NCI-H774 (cell line): ENCODE data around the gene USP6NL.
A peak's percentile ranks its signal among the peaks of the same experiment; 100 is the strongest.

Experiments used
- DNase-seq: peaks from one replicate; lab custom pipeline; 2025; lab: John Stamatoyannopoulos, UW

Gene USP6NL

DNA sequence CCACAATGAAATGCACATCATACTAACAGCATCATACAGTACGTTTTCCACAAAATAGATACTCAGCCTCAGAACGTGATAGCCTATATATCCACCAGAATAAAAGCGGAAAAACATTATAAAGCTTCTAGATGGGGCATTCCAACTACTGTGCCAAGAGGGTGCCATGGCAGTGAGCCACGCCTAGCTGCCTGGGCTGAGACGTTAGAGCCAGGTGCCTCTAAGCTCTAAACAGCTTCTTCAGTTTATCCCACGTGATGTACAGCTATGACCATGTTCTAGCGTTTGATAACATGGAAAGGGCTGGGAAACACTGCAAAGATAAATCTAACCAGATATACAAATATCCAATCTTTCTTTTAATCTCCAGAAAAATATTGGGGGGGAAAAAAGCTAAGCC is 17.8 kb downstream of the USP6NL start:
- DNase-seq: no peak

DNA sequence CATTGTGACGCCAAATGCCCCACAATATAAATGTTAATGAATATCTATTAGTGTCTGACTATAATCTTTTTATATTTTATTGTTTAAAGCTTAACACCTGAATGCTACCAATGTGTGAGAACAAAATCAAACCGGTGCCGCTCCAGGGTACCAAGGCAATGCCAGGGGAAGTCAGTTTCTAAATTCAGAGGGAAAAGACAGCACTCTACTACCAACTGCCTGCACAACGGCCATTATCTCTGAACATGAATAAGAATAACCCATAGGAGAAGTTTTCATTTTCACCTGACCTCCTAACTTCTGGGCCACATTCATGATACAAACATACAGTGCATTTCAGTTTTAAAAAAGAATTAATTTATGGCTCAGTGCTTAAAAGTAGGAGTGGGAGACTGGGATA is 21.7 kb downstream of the USP6NL start:
- DNase-seq: no peak

DNA sequence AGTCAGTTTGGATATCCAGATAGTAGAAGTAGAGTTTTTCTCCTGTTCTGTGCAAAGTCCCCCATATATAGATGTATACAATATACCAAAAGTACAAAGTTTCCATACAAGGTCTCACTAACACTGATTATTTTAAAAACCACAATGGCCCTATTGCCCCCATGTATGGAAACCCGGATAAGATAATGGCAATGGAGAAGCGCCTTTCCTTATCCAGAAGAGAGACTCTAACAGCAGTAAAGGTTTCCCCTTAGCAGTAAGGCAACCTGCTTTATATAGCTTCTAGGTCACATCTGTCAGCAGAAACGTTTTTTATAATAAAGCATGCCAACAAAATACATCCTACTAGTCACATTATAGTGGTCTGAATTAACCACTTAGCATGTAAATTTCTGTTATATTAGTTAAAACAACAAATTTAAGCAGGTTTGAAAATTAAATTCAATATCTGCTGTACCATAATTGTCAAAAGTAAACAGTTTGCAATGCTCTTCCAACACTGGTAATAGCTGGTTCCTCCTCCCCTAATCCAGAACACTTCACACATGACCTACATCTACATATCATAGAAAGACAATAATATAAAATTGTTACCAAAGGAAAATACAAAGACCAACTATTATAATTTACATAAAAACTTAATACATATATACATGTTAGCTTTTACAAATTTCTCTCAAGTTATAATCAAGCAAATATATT is 22.4 kb downstream of the USP6NL start:
- DNase-seq: no peak

DNA sequence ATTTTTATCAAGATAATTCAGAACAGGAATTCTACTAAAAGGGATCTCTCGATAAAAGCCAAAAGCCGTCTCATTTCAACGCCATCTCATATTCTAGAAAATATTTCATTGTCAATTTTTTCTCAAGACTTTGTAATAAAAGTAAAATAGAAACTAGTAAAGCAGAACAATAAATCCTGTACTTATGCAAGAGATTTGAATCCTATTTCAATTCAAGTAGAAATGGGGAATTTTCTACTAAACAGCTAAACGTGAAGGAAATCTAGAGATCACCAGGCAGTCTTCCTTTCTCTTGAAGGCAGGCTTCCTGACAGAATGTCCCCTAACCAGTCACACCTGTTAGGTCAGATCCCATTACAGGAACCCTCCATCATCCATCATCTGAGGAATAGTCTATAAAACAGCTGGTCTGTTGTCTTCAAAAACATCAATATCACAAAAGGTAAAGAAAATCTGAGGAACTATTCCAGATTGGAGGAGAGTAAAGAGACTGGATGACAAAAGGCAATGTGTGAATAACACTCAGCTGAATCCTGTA is 23.7 kb downstream of the USP6NL start:
- no peak for DNase-seq

DNA sequence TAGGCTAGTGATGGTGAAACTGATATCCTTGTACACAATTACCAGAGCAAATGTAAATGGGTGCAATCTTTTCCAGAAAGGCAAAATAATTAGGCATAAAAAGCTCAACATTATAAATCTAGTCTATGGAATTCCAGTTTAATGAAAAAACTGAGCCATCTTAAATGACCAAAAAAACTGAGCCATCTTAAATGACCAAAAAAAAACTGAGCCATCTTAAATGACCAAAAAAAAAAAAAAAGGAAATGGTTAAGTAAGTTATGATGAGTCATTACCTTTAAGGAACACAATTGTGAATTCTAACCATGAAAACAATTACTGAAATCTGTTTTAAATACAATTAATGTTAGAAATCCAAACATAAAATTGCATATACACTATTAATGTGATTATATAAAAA is 25.3 kb downstream of the USP6NL start:
- DNase-seq: no peak

DNA sequence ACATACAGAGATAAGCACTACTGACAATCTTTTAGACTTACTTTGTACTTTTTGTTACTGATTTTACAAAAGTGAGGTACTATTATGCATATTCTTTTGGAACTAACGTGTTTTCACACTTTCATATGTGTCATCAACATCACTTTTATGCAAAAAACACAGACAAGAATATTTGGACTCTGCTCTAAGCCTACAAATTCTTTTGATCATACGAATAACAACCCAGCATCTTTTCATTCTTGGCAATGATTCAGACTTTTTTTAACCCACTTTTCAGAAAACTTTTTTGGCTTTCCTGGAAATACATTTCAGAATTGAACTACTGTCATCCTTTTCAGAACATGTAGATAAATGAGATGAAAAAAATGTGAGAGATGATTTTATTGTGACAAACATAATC is 30.2 kb downstream of the USP6NL start:
- DNase-seq: no peak

DNA sequence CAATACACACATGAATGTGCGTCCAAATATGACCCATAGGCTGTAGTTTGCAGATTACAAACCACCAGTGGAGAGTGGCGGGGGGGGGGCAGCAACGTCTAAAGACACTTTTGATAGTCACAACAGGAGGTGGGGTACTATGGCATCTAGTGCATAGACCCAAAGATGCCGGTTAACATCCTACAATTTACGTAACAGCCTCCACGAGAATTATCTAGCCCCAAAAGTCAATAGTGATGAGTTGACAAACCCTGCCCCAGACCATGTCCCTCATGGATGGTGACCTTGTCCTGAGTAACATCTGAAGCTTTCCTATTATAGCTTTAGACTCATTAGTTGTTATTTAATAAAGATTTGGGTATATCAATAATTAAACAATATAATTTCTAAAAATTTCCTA is 31.6 kb downstream of the USP6NL start:
- no peak for DNase-seq

DNA sequence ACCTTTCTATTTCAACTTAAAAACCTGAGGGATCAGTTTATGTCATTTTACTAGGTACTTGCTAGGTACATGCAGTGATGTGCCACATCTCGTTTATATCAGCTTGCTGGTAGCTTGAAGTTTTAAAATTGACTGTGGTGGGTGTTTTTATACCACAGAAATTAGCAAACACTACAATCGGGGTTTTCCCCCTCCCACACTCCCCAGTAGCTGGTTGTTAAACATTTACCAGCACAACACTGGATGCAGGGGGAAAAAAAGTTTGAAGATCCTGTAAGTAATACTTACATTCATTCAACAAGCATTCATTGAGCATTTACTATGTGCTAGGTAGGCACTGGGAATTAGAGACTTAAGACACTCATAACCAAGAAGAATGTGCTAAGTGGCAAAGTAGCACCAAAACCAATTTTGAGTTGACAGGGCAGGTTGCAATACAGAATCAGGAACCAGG is 32.6 kb downstream of the USP6NL start:
- no peak for DNase-seq

DNA sequence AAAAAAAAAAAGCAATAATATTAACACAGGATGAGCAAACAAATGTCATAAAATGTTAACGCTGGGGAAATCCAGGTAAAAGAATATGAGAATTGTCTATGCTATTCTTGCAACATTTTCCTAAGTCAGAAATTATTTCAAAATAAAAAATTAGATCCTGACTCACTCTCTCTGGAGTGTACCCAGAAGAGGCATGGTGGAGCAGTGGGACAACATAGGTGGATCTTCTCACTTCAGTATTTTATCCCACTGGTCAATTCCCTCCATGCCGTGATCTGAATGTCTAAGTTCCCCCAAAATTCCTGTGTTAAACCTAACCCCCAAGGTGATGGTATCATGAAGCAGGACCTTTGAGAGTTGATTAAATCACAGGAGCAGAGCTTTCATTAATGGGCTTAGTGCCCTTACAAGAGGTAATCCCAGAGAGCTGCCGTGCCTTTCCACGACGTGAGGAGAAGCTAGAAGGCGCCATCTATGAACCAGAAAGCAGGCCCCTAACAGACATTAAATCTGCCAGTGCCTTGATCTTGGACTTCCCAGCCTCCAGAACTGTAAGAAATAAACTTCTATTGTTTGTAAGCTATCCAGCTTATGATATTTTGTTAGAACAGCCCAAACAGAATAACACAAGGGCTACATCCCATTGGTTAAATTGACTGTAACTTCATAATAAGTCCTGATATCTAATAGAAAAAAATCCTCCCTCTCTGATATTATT is 35.2 kb downstream of the USP6NL start:
- no peak for DNase-seq

DNA sequence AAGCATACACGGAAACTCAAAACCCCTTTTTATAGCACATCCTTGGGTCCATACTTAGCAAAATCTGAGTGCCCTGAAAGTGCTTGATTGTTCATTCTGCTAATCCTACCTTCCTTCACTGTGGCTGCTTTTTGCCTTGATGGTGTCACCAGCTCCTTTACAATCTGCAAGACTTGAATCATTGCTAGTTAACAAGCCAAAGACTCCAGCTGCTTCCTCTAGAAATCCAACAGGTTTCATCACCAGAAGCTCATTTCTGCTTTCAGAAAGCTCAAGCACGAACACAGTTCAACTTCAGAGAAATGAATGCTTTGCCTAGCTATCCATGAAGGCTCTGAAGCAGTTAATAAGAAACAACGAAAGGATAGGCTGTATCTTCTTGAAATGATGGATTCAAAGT is 38.0 kb downstream of the USP6NL start:
- no peak for DNase-seq

DNA sequence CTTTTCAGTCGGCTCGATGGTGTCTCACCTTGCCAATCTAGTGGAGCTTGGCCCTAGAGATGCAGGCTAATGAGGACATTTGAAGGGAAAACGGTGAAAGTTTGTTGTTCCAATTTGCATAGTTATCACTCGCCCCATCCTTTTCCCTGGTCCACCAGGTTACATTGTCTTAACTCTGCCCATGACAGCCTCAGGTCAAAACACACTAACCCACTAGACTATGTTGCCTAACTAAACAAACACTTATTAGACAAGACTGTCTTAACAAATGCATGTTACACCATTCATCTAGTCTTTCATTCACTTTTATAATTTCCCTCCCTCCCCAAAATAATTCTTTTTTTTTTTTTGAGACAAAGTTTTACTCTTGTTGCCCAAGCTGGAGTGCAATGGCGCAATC is 40.7 kb downstream of the USP6NL start:
- no peak for DNase-seq

DNA sequence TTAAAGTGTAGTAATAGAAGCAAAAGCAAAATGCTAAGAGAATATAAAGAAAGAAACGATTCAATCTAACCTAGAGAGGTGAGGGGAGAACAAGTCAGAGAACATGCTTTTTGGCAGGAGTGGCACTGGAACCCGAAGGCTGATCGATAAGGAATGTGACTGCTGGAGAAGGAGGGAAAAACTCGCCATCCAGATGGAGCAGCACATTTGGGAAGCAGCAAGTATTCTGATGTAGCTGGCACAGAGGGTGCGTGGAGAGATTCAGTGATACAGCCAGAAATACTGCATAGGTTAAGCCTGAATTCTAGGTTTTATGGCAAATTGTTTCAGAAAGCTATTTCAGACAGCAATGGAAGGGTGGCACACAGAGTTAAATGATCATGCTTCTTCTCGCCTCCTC is 42.0 kb downstream of the USP6NL start:
- no peak for DNase-seq

DNA sequence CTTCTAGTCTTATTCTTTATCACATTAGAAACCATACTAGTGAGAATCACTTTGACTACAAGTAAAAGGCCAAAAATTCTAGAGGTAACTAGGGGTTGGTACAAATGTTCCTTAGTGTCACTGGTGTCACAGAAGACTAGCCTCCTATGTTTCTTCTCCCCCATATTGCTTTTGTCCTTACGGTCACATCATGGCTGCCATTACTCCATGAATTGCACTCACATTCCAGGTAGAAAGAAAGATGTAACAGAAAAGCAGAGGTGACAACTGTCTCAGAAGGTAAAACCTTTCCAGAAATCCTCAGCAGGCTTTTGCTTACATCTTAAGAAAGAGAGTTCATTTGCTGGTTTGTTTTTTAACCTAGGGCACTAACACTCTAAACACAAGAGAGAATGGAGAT is 42.9 kb downstream of the USP6NL start:
- no peak for DNase-seq

DNA sequence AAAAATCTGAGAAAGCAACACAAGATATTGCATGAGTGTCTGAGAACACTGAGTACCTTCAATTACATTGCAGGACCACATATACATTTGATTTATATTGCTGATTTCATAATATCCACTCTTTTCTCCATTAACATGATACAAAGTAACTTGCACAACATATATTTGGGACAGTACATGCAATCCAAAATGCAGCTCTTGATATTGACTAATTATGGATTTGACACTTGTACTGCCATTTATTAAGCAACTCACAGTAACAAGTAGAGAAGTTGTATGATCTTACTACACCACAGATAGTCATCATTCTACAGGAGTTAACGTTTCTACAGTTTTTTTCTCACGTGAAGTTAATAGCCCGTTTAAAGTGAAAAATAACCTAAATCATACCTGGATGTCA is 46.7 kb downstream of the USP6NL start:
- no peak for DNase-seq

DNA sequence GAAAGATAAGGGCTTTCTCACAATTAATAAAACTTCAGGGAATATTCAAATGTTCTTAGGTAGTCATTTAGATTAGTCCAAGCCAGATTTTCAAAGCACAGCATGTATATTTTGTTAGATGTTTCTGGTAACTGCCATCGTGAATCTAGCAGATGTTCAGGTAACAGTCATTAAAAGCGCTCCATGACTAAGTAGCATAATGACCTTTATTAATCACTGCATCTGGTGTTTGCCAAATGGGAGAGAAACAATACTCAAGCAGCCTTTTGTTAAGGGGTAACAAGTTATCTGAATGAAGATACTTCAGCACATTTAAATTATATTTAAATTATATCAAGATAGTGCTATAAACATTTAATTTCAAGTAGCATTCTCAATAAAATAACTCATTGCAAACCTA is 47.5 kb downstream of the USP6NL start:
- DNase-seq: peak; percentile 12

DNA sequence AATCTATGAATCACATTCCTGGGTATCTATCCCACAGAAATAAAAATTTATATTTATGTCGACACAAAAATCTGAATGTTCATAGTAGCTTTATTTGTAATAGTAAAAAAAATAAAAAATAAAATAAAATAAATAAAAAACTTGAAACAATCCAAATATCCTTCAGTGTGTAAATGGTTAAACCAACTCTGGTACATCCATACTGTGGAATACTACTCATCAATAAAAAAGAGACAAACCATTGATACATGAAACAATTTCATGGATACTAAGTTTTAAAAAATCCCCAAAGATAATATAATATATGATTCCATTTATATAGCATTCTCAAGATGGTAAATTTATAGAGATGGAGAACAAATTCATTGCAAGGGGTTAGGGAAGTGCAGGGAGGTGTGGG is 48.6 kb downstream of the USP6NL start:
- DNase-seq: no peak

DNA sequence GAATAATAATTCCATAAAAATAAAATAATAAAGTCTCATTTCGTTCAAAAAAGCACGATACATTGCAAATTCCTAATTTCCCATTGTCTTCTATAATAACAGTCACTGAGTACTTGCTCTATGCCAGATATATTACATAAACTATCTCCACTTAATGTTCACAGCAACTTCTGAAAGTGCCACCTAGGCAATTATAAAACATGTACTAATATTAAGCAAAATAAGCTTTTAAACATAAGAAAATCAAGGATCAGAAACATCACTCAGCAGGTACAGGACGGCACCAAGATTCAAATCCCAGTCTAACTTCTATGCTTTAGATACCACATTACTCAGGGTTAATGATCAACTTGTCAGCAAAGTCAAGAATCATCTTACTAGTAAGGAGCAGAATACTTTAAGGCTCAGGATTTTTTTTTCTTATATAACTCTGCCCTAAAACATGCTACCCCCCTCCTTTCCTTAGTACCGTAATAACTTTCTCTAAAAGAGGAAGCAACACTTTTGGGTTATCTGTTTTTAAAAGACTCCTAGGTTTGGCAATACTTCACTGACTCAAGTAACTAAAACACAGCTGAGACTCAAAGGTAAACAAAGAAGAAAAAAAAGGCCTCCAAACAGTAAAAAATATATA is 51.3 kb downstream of the USP6NL start:
- DNase-seq: no peak

DNA sequence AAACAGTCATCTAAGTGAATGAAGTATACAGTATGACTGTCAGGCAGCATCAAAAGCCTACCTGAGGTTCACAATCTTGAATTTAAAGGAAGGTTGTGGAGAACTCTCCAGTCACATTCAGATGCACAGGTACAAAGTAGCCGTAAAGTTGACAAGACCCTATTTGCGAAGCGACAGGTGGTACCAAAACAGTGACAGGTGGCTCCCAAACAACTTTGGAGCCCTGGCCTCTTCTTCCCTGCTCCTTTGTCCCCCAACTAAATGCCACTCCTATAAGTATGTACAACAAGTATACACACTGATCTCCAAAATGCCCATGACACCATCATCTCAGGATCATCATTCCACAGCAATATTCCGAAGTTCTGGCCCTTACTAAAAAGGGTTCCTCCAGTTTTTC is 53.5 kb downstream of the USP6NL start:
- no peak for DNase-seq

DNA sequence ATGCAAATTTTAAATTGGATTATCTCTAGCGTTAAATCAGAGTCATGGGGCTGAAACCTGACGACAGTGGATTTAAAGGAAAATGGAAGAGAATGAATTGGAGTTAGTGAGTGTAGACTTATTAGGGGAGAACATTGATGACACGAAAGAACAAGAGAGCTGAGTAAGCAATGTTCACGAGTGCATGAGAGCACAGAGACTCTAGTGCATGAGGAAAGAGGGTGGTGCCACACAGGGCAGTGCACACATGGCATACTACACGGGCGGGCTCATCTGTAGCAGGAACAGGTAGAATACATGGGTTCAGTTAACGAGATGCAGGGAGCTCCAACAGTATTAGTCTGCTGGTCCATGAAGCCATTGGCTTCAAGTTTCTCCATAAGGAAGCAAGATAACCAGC is 53.9 kb downstream of the USP6NL start:
- DNase-seq: no peak

DNA sequence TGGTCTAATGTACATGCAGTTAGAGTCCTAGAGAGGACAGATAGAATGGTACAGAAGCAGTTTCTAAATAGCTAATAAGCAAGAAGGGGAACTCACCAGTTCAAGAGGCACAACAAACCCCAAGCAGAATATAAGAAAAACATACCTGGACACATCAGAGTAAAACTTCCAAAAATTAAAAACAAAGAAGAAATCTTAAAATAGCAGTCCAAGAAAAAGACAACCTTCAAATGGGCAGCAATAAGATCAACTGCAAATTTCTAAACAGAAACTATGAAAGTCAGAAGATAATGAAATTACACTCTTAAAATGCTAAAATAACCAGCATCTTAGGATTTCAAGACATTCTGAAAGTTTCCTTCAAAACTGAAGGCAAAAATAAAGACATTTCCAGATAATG is 55.9 kb downstream of the USP6NL start:
- no peak for DNase-seq

DNA sequence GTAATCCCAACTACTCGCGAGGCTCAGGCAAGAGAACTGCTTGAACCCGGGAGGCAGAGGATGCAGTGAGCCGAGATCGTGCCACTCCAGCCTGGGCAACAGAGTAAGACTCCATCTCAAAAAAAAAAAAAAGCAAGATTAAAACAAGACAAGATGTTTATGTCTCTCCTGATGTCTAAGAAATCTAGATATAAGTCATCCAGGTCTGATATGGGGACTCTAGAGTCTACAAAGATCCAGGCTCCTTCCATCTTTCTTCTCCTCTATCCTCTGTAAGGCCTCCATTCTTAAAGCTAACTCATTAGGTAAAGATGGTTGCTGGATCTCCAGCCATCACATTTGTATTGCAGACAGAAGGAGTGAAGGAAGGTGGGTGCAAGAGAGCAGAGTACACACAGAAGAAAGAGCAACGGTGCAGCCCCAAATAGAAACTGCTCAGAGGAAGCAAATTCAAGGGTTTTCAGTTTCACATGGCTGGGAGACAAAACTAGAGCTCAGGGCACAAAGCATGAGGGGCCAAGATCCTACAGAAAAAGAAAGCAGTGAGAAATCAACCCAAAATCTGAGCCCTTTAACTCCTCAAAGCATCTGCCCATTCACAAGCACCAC is 57.6 kb downstream of the USP6NL start:
- DNase-seq: no peak

DNA sequence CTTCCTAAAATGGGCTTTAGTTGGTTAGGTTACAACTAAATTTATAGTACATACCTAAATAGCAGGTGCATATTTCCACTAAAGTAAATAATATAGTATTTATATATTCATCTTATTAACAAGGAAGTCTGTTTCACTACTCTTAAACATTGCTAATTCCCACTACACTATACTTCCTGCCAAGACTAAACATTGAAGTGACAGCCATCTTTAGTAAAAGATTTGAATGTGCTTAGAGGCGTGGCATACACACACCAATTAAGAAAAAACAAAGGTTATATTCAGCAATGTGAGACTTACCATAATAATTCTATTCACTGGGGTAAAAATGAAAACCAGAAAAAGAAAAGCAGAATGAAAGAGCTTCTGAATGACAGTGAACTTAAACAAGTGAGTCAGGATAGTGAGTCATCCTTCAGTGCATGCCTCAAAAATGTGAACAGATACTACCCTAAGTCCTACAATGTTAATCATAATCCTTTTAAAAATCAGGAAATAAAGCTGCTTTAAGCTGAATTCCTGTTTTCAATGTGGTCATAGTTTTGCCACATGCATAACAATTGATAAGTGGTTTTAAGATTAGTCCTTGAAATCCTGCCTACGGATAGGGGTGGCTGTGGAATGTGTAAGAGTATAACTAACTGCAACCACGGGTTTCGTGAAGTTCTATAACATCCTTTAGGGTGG is 59.4 kb downstream of the USP6NL start:
- DNase-seq: no peak
